Immature natural killer cell (primary cell): Measurements from ENCODE around the gene UBL5. TPM values are rescaled to one million over a fixed set of nuclear protein-coding genes. Genes with fewer than 3 reads are reported as not detected.
"Not testable (repeated sequence)": the region's sequence is repeated elsewhere in the genome, so short reads cannot be mapped to it uniquely, and the experiment has no call there.

Experiments
- DNase-seq, 3 donors: peaks; one replicate each; pipeline ENCODE4 v3.0.0; 2022; ENCODE audit warnings: mixed read lengths in 1 of 3
- H3K27ac Mint-ChIP-seq, 6 donors: one replicate each; pipeline ENCODE4 v1.8.0; 2020; ENCODE audit warnings: mixed read lengths in 6 of 6, mild to moderate bottlenecking in 5 of 6, inconsistent platforms in 4 of 6, moderate library complexity in 3 of 6
- H3K27me3 Mint-ChIP-seq, 3 donors: one replicate each; pipeline ENCODE4 v1.8.0; 2020 to 2021; ENCODE audit warnings: low read depth in 3 of 3, mild to moderate bottlenecking in 3 of 3, mixed read lengths in 3 of 3, moderate library complexity in 3 of 3, inconsistent platforms in 1 of 3
- H3K36me3 Mint-ChIP-seq, 3 donors: one replicate each; pipeline ENCODE4 v1.8.0; 2020; ENCODE audit warnings: mixed read lengths in 3 of 3, inconsistent platforms in 2 of 3, mild to moderate bottlenecking in 2 of 3
- H3K4me1 Mint-ChIP-seq, 2 donors: one replicate each; pipeline ENCODE4 v1.8.0; 2020; ENCODE audit warnings: inconsistent platforms in 2 of 2, mild to moderate bottlenecking in 2 of 2, mixed read lengths in 2 of 2, moderate library complexity in 1 of 2
- H3K4me3 Mint-ChIP-seq, 5 donors: one replicate each; pipeline ENCODE4 v1.8.0; 2020; ENCODE audit warnings: mild to moderate bottlenecking in 5 of 5, mixed read lengths in 5 of 5, inconsistent platforms in 3 of 5, moderate library complexity in 3 of 5
- H3K9me3 Mint-ChIP-seq, 6 donors: one replicate each; pipeline ENCODE4 v1.8.0; 2020; ENCODE audit warnings: mild to moderate bottlenecking in 6 of 6, mixed read lengths in 6 of 6, inconsistent platforms in 4 of 6, moderate library complexity in 3 of 6
- polyA plus RNA-seq, 3 donors: library from polyadenylated mRNA; unstranded; fragments of 300-500 nt; fragmentation: Illumina TruSeq; gene quantifications; one replicate each; pipeline ENCODE4 v1.2.3, GENCODE V29; 2021

The UBL5 gene
- polyA plus RNA-seq, 3 donors from 2014 or later = 610 to 1,222 (median 775) TPM

DNA sequence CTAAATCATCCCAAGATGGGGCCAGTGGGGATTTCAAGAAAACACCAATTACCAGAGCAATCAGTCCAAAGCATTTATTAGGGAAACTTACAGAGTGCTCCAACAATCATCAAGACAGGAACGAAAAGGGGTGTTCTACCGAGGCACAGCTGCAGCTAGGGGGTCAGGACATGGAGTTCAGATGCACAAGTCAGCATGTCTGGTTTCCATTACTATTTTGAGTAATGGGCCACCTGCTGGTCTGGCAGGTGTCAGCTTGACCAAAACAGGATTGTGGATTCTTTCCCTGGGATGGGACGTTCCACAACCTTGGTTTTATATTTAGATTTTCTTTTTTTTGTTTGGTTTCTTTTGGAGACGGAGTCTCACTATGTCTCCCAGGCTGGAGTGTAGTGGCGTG lies 3.9 kb upstream of the UBL5 start:
- peaks cover 37 to 39% of the 10 kb centered on the region in 2 donors for H3K4me1 Mint-ChIP-seq
- peaks cover 7 to 8% (median 7%) of the 10 kb centered on the region in 3 donors for H3K27me3 Mint-ChIP-seq
- H3K4me3 Mint-ChIP-seq = no peak overlapping the region
- no peak for DNase-seq
- H3K36me3 Mint-ChIP-seq = peaks cover 0 to 3% (median 0%) of the 10 kb centered on the region in 3 donors
- H3K9me3 Mint-ChIP-seq = no peaks in the 10 kb centered on the region
- peak overlapping the region in 1 of 6 donors; percentile 62 for H3K27ac Mint-ChIP-seq

DNA sequence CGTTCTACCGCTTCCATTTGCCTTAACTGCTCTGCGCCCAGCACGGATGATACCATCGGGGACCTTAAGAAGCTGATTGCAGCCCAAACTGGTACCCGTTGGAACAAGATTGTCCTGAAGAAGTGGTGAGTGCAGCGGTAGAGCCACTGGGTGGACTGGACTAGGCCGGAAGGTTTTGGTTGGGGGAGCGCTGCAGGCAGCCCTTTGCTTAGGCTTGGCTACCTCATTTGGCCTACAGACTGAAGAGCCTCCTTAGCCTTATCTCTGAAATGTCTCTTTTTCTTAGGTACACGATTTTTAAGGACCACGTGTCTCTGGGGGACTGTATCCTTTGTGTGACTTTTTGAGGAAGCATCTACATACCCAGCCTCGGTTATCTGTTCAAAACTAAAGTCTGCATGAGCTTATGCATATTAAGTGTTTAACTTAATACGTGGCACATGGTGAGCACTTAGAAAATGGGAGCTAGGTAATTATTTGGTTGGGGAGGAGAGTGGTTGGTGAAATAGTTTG lies 889 bp downstream of the UBL5 start:
- Mint-ChIP-seq H3K4me1 (peaks cover 31 to 40% of the 10 kb centered on the region in 2 donors), H3K27ac (peak overlapping the region; percentile 89 to 99 (median 98)), H3K9me3 (no peaks in the 10 kb centered on the region), H3K4me3 (peak overlapping the region; percentile 100), H3K27me3 (peaks cover 2 to 4% (median 2%) of the 10 kb centered on the region in 3 donors), H3K36me3 (peaks cover 0 to 2% (median 0%) of the 10 kb centered on the region in 3 donors)
- no peak for DNase-seq

DNA sequence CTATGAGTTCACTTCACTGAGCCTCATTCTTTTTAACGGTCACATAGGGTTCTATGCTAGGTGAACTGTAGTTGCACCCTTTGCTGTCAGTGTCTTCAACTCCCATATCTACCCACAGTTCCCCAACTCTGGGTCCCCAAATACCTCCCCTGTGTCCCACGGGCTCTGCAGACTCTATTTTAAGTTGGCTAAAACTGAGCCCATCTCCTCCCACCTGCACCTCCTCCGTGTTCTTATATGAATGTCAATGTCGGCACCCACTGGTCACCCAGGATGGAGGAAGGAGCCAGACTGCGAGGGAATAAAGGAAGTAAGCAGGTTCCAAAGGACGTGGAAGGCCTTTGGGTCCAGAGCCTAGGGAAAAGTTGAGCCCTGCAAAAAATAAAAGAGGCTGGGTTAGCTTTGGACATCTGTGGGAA lies 6.6 kb downstream of the UBL5 start:
- Mint-ChIP-seq H3K9me3 (no peaks in the 10 kb centered on the region), H3K27me3 (peaks cover 5 to 10% (median 8%) of the 10 kb centered on the region in 3 donors), H3K4me1 (peaks cover 23 to 28% of the 10 kb centered on the region in 2 donors), H3K4me3 (peak overlapping the region; percentile 93 to 96 (median 94)), H3K27ac (peak overlapping the region; percentile 87 to 98 (median 92)), H3K36me3 (peaks cover 0 to 7% (median 0%) of the 10 kb centered on the region in 3 donors)
- no peak for DNase-seq

DNA sequence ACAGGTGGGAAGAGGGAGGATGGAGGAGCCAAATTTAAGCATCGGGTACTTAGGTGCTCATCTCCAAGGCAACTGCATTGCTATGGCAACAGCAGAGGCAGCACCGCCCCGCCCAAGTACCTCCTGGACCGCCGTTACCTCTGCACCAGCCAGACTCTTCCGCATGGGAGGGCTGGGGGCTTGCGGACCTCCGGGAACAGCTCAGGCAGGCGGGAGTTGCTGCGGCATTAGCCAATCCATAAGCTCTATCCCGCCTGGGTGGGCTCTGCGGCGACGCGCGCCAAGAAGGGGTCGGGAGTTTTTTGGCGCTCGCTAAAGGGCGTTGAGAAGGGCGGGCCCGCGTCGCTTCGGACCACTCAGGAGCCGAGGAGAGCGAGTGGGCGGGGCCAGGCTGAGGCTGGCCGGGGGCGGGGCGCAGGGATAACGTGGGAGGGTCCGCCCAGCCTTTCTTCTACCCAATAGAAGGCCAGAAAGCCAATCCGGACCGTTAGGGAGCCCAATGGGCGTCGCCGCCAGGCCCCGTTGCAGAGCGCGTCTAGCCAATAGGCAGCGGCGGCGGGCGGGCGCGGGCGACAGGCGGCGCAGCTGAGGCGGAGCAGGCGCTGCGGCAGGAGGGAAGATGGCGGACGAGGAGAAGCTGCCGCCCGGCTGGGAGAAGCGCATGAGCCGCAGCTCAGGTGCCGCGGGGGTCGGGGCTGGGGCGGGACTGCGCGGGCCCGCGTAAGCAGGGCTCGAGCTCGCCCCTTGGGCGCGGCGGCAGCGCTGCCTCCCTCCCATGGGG lies 7.2 kb downstream of the UBL5 start, which contains the start of gene PIN1:
Gene PIN1, plus strand, starts transcription at position 593 of the 781 bp plus-strand sequence. Its CDS starts 27 bp downstream, at position 620.
- peaks cover 22 to 26% of the 10 kb centered on the region in 2 donors for H3K4me1 Mint-ChIP-seq
- DNase-seq = peak; percentile 99
- peak within 1 kb of the TSS; percentile 87 to 98 (median 92) for H3K27ac Mint-ChIP-seq
- peak within 1 kb of the TSS; percentile 93 to 96 (median 94) for H3K4me3 Mint-ChIP-seq
- H3K9me3 Mint-ChIP-seq = no peaks in the 10 kb centered on the region
- H3K27me3 Mint-ChIP-seq = peaks cover 5 to 10% (median 8%) of the 10 kb centered on the region in 3 donors
- H3K36me3 Mint-ChIP-seq = peaks cover 0 to 9% (median 0%) of the 10 kb centered on the region in 3 donors

DNA sequence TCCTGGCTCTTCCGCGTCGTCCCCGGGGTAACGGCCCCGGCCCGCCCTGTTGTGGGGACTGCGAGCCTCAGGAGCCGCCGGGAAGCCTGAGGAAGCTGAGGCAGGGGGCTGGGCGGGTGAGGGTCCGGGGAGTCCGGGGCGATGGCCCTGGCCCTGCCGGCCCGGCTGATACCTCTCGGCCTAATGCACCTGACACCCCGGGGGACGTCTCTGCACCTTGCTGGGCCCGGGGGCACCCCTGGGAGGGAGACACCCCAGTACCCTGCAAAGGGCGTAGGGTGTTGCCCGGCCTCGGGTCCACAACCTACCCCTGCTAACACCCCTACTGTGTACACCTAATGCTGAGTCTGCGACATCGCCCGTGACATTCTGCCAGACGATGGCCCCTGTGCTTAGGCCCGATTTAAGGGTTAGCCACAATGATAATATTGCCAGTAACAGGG lies 7.8 kb downstream of the UBL5 start:
- H3K9me3 Mint-ChIP-seq = no peaks in the 10 kb centered on the region
- DNase-seq = no peak

DNA sequence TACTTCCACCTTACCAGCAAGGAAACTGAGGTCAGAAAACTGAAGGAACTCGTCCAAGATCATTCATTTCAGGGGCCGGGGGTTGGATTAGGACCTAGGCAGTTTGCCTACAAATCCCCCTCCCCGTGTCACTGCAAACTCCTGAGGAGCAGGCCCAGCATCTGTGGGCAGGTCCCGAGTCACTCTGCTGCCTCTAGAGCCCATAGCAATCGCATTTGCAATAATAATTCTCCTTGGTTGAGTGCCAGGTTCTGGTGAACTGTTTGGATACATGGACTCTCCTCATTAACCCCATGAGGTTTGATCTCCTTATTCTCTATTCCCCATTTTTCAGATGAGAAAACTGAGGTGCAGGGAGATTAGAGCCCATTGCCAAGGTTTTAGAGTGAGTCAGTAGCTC lies 8.3 kb downstream of the UBL5 start:
- H3K27me3 Mint-ChIP-seq = peaks cover 5 to 10% (median 8%) of the 10 kb centered on the region in 3 donors
- peak overlapping the region; percentile 65 to 88 (median 78) for H3K27ac Mint-ChIP-seq
- no peaks in the 10 kb centered on the region for H3K9me3 Mint-ChIP-seq
- peak overlapping the region; percentile 86 to 96 (median 90) for H3K4me3 Mint-ChIP-seq
- DNase-seq = no peak
- H3K36me3 Mint-ChIP-seq = peaks cover 0 to 12% (median 0%) of the 10 kb centered on the region in 3 donors
- peaks cover 21 to 22% of the 10 kb centered on the region in 2 donors for H3K4me1 Mint-ChIP-seq

More for the DNA sequence above, 7.8 kb downstream of the UBL5 start:
- H3K4me3 Mint-ChIP-seq = peak overlapping the region; percentile 86 to 96 (median 90)
- peaks cover 0 to 12% (median 0%) of the 10 kb centered on the region in 3 donors for H3K36me3 Mint-ChIP-seq
- H3K27ac Mint-ChIP-seq = peak overlapping the region; percentile 65 to 88 (median 78)
- peaks cover 5 to 10% (median 8%) of the 10 kb centered on the region in 3 donors for H3K27me3 Mint-ChIP-seq
- H3K4me1 Mint-ChIP-seq = peaks cover 21 to 22% of the 10 kb centered on the region in 2 donors

DNA sequence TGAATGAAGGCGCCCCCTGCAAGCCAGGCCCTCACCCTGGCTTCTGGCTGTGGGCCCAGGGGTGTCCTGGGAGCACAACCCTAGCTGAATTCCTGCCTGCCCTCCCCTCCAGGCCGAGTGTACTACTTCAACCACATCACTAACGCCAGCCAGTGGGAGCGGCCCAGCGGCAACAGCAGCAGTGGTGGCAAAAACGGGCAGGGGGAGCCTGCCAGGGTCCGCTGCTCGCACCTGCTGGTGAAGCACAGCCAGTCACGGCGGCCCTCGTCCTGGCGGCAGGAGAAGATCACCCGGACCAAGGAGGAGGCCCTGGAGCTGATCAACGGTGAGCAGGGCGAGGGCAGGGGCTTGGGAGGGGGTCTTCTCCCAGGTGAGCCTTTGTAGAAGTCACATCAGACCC lies 10.6 kb downstream of the UBL5 start:
- Mint-ChIP-seq H3K4me3 (no peak overlapping the region), H3K27me3 (peaks cover 5 to 10% (median 8%) of the 10 kb centered on the region in 3 donors), H3K36me3 (peaks cover 9 to 30% (median 13%) of the 10 kb centered on the region in 3 donors), H3K9me3 (no peaks in the 10 kb centered on the region), H3K27ac (no peak overlapping the region), H3K4me1 (peaks cover 22 to 28% of the 10 kb centered on the region in 2 donors)
- DNase-seq = no peak

DNA sequence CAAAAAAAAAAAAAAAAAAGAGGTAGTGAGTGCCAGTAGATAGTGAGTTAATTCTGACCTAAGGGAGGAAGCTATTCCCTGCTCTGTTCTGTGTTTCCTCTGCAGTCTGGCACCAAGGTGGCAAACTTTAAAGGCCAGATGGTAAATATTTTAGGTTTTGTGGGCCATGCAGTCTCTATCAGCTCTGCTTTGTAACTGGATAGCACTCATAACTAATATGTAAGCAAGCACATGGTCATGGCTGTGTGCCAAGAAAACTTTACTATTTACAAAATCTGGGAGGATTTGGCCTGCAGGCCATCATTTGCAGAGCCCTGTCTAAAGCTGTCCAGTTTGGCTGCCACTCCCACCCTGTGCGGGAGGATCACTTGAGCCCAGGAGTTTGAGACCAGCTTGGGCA lies 11.7 kb downstream of the UBL5 start:
- no peak for DNase-seq
- Mint-ChIP-seq H3K27ac (no peak overlapping the region), H3K27me3 (peaks cover 5 to 7% (median 6%) of the 10 kb centered on the region in 3 donors), H3K4me3 (no peak overlapping the region), H3K36me3 (peaks cover 12 to 35% (median 14%) of the 10 kb centered on the region in 3 donors), H3K4me1 (peaks cover 17 to 27% of the 10 kb centered on the region in 2 donors), H3K9me3 (no peaks in the 10 kb centered on the region)

DNA sequence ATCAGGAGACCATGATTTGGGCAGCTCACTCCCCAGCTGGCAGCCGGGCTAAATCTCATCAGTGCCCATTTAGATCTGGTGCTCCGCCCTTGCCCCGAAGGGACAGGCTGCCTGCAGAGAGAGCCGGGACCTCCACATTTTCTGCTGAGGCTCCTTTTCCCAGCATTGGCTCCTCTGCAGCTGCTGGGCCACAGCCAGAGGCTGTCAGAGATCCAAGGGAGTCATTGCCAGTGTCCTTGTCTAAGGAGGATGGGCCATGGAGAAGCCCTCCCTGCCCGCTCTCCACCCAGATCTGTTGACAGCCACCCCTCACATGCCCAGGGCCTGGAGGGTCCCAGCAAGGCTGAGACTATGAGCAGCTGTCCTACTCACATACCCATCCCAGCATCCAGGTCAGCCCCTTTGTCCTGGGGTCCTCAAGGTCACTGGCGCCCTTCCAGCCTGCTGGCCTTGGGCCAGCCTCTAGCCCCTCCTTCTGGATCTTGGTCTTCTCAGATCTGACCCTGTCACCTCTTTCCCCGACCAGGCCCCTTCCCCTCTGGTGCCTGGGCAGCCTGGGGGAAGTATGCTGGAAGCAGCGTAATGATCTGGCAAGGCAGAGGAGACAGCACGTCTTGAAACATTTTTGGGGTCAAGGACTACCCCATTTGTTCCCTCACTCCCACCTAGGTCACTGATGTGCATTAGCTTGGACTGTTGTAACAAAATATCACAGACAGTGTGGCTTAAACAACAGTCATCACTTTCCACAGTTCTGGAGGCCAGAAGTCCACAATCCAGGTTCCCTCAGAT lies 15.3 kb downstream of the UBL5 start:
- H3K4me1 Mint-ChIP-seq = peaks cover 19 to 27% of the 10 kb centered on the region in 2 donors
- no peaks in the 10 kb centered on the region for H3K9me3 Mint-ChIP-seq
- peaks cover 12 to 39% (median 20%) of the 10 kb centered on the region in 3 donors for H3K36me3 Mint-ChIP-seq
- DNase-seq = no peak
- peak overlapping the region in 1 of 6 donors; percentile 46 for H3K27ac Mint-ChIP-seq
- no peaks in the 10 kb centered on the region for H3K27me3 Mint-ChIP-seq
- H3K4me3 Mint-ChIP-seq = no peak overlapping the region

DNA sequence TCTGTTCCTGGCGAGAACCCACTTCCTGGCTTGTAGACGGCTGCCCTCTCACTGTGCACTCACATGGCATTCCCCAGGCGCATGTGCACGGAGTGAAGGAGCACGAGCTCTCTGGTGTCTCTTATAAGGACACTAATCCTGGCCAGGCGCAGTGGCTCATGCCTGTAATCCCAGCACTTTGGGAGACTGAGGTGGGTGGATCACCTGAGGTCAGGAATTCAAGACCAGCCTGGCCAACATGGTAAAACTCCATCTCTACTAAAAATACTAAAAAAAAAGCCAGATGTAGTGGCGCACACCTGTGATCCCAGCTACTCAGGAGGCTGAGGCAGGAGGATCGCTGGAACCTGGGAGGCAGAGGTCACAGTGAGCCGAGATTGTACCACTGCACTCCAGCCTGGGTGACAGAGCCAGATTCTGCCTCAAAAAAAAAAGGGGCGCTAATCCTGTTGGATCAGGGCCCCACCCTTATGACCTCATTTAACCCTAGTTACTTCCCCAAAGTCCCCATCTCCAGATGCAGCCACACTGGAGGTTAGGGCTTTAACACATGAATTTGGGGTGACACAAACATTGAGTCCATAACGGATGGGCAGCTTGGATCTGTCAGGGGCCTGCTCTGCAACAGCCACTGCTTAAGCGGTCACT lies 16.0 kb downstream of the UBL5 start:
- not testable (repeated sequence) for H3K4me3 Mint-ChIP-seq, DNase-seq, H3K9me3 Mint-ChIP-seq, H3K27me3 Mint-ChIP-seq
- Mint-ChIP-seq H3K36me3 (peaks cover 12 to 38% (median 20%) of the 10 kb centered on the region in 3 donors), H3K4me1 (peaks cover 19 to 25% of the 10 kb centered on the region in 2 donors), H3K27ac (peak overlapping the region in 1 of 6 donors; percentile 46)

DNA sequence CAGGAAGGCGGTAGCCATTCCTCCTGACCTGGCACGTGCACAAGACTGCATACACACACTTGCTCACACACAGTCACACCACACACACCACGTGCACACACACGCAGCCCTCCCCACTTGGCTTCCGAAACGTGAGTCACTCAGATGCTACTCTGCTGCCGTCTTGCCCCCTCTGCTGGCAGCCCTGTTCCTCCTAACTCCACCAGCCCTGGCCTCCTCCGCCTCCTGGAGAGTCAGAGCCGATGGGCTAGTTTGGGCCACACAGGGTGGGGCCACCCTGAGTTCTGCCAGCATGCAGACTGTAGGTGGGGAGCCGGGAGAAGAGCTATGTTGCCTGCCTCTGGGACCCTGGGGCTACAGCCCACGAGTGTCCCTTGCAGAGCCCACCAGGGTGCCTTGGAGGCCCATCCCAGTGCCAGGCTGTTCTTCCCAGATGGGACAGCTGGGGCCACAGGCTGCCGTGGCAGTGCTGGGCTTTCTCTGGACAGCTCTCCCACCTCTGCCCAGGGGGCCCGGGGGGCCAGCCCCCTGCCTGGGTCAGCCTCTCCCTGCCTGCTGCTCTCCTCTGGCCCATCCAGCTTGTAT lies 19.5 kb downstream of the UBL5 start:
- H3K27me3 Mint-ChIP-seq = peaks cover 0 to 2% (median 0%) of the 10 kb centered on the region in 3 donors
- DNase-seq = no peak
- no peaks in the 10 kb centered on the region for H3K9me3 Mint-ChIP-seq
- no peak overlapping the region for H3K27ac Mint-ChIP-seq
- peaks cover 5 to 17% (median 11%) of the 10 kb centered on the region in 3 donors for H3K36me3 Mint-ChIP-seq
- peaks cover 19 to 24% of the 10 kb centered on the region in 2 donors for H3K4me1 Mint-ChIP-seq
- no peak overlapping the region for H3K4me3 Mint-ChIP-seq

DNA sequence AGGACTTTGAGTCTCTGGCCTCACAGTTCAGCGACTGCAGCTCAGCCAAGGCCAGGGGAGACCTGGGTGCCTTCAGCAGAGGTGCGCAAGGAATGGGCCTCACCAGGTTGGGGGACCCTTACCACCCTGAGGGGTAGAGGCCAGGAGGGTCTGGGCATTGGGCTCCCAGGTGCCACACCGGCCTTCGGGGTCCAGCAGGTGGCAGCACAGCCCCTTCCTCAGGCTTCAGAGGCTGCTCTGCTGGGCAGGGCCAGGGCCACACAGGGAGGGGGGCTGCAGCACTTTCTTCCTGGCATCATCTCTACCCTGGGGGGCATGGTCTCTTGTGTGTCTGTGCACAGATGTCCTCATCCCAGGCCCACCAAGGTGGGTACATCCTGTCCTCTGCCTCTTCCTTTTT lies 20.3 kb downstream of the UBL5 start:
- peaks cover 19 to 24% of the 10 kb centered on the region in 2 donors for H3K4me1 Mint-ChIP-seq
- no peak overlapping the region for H3K4me3 Mint-ChIP-seq
- peaks cover 5 to 12% (median 10%) of the 10 kb centered on the region in 3 donors for H3K36me3 Mint-ChIP-seq
- peak; percentile 13 to 38 (median 26) for DNase-seq
- H3K27me3 Mint-ChIP-seq = peaks cover 0 to 2% (median 0%) of the 10 kb centered on the region in 3 donors
- no peaks in the 10 kb centered on the region for H3K9me3 Mint-ChIP-seq
- no peak overlapping the region for H3K27ac Mint-ChIP-seq
